Stimulated activated CD4-positive, alpha-beta T cell treated with anti-CD3 and anti-CD28 coated beads, Interleukin-1b, Interleukin-23, amount 100 ng/mL, for 24 hours (primary cell): ENCODE results near the gene CDH23.

ENCODE experiments used
- DNase-seq, 4 experiments: peaks; one replicate each; pipeline ENCODE4 v3.0.0-alpha.2; 2020; ENCODE audit warnings: low read depth in 4 of 4, low spot score in 1 of 4

CDH23 gene

DNA sequence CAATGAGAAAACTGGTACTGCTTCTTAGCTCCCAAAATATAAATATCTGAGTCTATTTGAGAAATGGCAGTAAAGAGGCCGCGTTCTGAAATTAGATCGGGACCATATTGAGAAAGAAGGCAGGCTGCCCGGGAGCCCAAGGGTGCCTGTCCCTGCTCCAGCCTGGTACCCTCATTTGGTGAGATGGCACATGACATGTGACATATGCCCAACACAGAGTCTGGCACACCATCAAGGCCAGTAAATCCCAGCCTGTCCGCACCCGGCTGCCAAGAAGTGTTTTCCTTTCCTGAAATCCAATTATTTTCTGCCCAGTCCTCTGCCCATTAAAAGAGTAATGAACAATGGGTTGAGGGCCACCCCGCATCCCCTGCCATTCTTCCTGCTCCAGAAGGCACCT, 66.4 kb downstream of the CDH23 start:
- DNase-seq: no peak

GRCh38 chr10:71465551-71466252, 69.0 kb downstream of the CDH23 start:
- DNase-seq: no peak

GRCh38 chr10:71466330-71466729, 69.6 kb downstream of the CDH23 start:
- no peak for DNase-seq

DNA sequence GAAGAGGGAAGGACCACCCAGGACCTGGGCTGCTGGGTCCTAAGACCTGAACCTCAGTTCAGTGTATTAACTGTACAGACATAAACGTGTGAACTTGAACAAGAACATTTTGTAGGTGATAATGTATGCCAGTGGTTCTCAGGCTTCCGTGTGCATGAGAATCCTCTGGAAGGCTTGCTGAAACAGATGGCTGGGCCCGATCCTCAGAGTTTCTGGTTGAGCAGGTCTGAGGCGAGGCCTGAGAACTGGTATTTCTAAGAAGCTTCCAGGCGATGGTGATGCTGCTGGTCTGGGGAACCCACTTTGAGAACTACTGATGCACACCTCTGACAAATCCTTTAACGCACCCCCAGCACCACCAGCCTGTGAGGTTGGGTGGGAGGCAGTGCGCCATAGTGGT, 70.4 kb downstream of the CDH23 start:
- no peak for DNase-seq

- no peak for DNase-seq
Observed at GRCh38 chr10:71467569-71468362, 71.0 kb downstream of the CDH23 start.

DNA sequence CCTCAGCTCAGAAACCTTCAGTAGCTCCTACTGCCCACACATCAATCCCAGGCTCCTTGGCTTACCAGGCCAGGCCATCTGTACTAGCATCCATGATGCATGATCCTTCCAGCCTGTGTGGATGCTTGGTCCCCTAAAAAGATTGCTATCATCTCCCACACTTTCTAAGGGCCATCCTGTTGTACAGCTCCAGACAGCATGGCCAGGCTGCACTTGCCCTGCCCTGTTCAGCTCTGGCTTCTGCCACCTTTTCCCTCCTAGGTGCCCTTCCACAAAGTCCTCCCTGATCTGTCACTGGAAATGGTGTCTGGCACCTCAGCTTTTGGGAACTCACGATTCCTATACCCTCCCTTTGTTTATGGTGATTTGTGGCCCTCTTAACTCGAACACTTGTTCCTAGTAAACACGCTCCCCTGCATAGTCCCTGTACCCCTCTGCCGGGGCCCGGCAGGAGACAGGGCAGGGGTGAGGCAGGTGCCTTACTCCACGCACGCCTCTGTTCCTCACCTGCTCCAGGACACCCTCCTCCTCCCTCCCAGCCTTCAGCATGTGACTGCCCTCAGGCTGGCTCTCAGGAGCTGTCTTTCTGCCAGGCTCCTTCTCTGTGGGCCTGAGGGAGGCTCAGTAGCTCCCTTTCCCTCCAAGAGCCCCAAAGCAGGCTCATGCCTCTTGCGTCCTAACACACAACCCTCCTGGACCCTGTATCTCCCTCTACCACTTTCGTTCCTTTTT, 71.8 kb downstream of the CDH23 start:
- DNase-seq: no peak

- no peak for DNase-seq
Observed at GRCh38 chr10:71471006-71471405, 74.3 kb downstream of the CDH23 start.

- DNase-seq: no peak
Observed at GRCh38 chr10:71471957-71472365, 75.2 kb downstream of the CDH23 start.

- DNase-seq: no peak
Observed at GRCh38 chr10:71472466-71472865, 75.7 kb downstream of the CDH23 start.

- DNase-seq: no peak
Observed at GRCh38 chr10:71472912-71473311, 76.2 kb downstream of the CDH23 start.

- DNase-seq: no peak
Observed at GRCh38 chr10:71473671-71474599, 77.2 kb downstream of the CDH23 start.

DNA sequence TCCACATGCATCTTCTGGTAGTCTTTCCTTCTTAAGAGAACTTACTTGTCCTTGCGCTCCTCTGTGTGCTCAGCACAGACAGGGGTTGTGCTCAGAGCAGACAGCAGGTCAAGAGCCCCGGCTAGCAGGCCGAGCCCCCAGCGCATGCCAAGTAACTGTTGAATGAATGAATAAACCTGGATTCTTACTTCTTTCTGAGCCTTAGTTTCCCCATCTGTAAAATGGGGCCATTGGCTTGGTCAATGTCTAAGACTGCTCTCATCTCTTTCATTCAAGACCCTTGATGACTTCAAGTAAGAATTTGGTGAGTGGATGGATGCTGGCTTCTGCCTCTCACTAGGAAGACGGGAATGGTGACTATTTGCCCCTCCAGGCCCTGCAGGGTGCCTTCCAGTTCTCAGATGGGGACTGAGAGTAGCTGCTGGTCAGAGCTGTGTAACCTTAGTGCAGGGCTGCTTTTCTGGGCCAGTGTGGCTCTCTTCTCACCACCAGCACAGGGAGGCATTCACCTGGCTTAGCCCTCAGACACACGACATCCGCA, 78.1 kb downstream of the CDH23 start:
- no peak for DNase-seq

GRCh38 chr10:71475243-71475871, 78.6 kb downstream of the CDH23 start:
- DNase-seq: no peak

DNA sequence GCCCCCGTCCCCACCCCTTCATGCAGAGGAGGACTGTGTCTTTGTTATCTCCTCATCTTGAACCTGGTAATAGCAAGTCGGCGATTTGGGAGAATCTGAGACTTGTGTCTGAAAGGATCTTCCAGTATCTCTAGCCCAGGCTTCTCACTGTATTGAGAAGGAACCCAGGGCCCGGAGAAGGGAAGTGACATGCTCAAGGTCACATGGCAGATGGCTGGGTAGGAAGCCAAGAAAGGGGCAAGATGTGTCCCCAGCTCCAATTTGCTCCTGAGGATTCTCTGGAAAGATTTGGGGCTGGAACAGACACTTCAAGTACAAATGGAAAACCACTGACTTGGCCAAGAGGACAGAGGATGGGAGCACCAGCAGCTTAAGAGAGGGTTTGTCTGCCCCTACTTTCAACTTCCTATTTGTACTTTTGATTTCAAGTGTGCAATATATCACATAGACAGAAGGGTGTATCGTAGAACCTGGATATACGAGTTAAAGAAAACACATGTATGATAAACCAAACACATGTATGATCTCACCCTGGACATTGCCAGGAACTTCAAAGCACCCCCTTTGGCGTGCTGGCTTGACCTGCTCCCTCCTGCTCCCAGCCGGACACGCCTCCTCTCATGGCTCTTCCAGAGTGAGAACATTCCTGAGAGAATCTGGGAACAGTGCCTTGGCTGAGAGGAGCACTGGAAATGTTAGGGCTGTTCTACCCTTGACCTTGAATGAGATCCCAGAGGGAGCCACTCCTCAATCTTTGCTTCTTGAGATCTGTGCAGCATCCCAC, 79.7 kb downstream of the CDH23 start:
- DNase-seq: no peak

GRCh38 chr10:71478173-71478572, 81.5 kb downstream of the CDH23 start:
- DNase-seq: no peak

DNA sequence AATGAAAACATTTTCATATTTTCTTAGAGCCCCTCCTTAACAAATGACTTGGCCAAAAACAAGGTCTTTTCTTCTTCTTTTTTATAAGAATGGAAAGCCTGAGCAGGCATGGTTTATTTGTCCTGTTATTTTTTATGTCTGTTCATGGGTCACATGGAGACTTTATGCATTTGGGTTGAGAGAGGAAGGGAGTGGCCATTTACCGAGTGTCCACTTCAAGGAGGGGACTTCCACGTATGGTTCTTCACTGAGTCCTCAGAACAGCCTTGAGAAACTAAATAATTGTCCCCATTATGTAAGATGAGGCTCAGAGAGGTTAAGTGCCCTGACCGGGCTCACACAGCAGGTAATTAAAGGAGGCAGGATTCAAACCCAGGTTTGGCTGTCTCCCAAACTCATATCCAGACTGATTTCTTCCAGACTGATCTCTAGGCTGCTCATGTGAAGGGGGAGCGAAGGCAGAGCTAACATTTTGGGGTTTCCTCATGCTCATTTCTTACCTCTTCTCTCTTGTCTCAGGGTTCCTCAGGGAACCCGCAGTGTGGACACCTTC, 82.2 kb downstream of the CDH23 start:
- DNase-seq: no peak

DNA sequence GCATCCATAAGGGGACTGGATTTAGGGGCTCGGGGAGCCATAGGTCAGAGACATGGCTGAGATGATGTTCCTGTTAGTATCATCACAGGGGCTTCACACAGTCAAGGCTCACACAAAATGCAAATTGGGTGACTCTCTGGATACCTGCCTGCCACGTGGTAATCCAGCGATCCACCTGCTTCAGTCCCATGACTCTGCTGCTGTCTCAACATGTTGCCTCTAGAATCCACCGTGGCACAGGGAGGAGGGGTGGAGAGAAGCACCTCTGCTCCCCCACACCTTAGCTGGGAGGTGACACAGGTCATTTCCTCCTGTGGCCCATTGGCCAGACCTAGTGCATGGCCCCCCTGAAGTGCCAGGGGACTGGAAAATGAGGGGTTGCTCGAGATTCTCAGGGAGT, 83.1 kb downstream of the CDH23 start:
- no peak for DNase-seq

GRCh38 chr10:71480662-71481061, 83.9 kb downstream of the CDH23 start:
- no peak for DNase-seq

DNA sequence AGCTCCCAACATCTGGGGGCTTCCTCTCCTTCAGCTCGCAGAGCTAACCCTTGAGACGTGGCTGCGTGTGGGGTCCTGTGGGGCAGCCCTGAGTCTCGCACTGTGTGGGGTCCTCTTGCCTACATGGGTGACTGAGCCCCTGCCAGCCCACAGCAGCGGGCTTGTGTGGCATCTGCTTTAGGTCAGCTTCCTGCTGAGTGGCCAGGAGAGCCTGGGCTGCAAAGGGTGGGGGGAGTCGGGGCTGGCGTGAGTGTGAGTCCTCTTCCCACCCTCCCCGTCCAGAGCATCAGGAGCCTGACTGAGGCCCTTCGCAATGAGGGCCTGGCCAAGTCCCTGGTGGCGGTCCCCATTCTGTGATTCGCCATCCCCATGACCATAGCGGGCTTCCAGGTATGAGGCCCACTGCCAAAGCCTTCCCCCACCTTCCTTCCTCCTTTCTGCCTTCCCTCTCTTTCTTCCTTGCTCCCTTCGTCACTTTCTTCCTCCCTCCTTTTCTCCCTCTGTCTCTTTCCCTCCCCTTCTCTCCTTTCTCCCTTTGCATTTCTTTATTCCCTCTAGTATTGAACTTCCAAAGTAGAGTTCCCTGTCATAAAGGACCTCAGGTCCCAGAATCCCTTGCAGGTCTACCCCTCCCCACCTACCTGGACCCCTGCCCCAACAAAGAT, 85.2 kb downstream of the CDH23 start:
- DNase-seq: no peak
